Fibroblast of skin of right quadriceps (primary cell): ENCODE data around the gene PARVA.
A peak's percentile ranks its signal among the peaks of the same experiment; 100 is the strongest.

Experiments
- DNase-seq: peaks from one replicate; pipeline ENCODE4 v3.0.0-alpha.2; 2013

The PARVA gene

GRCh38 chr11:12433571-12434324 lies 56.4 kb downstream of the PARVA start:
- peak; percentile 97 for DNase-seq

- DNase-seq: no peak
Measured at GRCh38 chr11:12434325-12434654, 56.9 kb downstream of the PARVA start.

- DNase-seq: no peak
Measured at GRCh38 chr11:12435264-12435663, 57.9 kb downstream of the PARVA start.

GRCh38 chr11:12436266-12436665 lies 58.9 kb downstream of the PARVA start:
- no peak for DNase-seq

GRCh38 chr11:12438291-12438690 lies 60.9 kb downstream of the PARVA start:
- no peak for DNase-seq

GRCh38 chr11:12439615-12440014 lies 62.2 kb downstream of the PARVA start:
- DNase-seq: no peak

- no peak for DNase-seq
Measured at GRCh38 chr11:12440565-12440964, 63.2 kb downstream of the PARVA start.

GRCh38 chr11:12441231-12441861 lies 64.0 kb downstream of the PARVA start:
- DNase-seq: peak; percentile 91

GRCh38 chr11:12444601-12445000 lies 67.2 kb downstream of the PARVA start:
- no peak for DNase-seq

- DNase-seq: no peak
Measured at GRCh38 chr11:12445001-12445400, 67.6 kb downstream of the PARVA start.

- no peak for DNase-seq
Measured at GRCh38 chr11:12446863-12447262, 69.5 kb downstream of the PARVA start.

GRCh38 chr11:12448131-12448939 lies 71.0 kb downstream of the PARVA start:
- DNase-seq: no peak

- peak; percentile 78 for DNase-seq
Measured at GRCh38 chr11:12449961-12450715, 72.8 kb downstream of the PARVA start.

- DNase-seq: no peak
Measured at GRCh38 chr11:12451179-12451814, 73.9 kb downstream of the PARVA start.

- DNase-seq: no peak
Measured at GRCh38 chr11:12453243-12453642, 75.9 kb downstream of the PARVA start.

- DNase-seq: peak; percentile 54
Measured at GRCh38 chr11:12454782-12455181, 77.4 kb downstream of the PARVA start.

- DNase-seq: peak; percentile 50
Measured at GRCh38 chr11:12455938-12456337, 78.6 kb downstream of the PARVA start.

GRCh38 chr11:12456651-12457579 lies 79.5 kb downstream of the PARVA start:
- peak; percentile 72 for DNase-seq

GRCh38 chr11:12458042-12458441 lies 80.7 kb downstream of the PARVA start:
- DNase-seq: no peak

GRCh38 chr11:12459374-12459773 lies 82.0 kb downstream of the PARVA start:
- DNase-seq: no peak

- DNase-seq: no peak
Measured at GRCh38 chr11:12459865-12460444, 82.6 kb downstream of the PARVA start.
